GM21381 (cell line): ENCODE data around the gene TRIP6.

ENCODE experiments used
- ATAC-seq: cut with Tn5 transposase; IDR thresholded peaks from one replicate; pipeline ENCODE4 v1.9.1; 2021; ENCODE audit warnings: mild to moderate bottlenecking, moderate library complexity; ENCODE audit not compliant: unreplicated experiment

Gene TRIP6

DNA sequence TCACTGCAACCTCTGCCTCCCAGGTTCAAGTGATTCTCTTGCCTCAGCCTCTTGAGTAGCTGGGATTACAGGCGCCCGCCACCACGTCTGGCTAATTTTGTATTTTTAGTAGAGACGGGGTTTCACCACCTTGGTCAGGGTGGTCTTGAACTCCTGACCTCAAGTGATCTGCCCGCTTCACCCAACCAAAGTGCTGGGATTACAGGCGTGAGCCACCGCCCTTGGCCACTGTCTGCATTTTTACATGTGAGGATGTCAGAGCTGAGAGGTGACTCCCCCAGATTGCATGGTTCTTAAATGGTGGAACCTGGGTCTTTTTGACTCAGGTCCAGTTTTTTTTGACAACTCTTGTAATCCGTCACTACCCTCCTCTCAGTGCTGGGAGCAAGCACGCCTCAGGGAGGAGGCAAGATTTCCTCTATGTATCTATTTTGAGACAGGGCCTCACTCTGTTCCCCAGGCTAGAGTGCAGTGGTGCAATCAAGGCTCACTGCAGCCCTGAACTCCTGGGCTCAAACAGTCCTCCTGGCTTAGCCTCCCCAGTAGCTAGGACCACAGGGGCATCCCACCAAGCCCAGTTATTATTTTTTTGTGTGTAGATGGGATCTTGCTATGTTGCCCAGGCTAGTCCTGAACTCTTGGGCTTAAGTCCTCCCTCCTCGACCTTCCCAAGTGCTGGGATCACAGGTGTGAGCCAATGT, 6.6 kb downstream of the TRIP6 start:
- ATAC-seq = no peak

GRCh38 chr7:100874300-100874576, 7.1 kb downstream of the TRIP6 start:
- no peak for ATAC-seq

GRCh38 chr7:100874577-100875355, 7.6 kb downstream of the TRIP6 start, which contains the start of gene SRRT:
Gene SRRT, plus strand, starts transcription at chr7:100875103. Its CDS starts 488 bp downstream, at chr7:100875591.
- ATAC-seq = peak; percentile 88

DNA sequence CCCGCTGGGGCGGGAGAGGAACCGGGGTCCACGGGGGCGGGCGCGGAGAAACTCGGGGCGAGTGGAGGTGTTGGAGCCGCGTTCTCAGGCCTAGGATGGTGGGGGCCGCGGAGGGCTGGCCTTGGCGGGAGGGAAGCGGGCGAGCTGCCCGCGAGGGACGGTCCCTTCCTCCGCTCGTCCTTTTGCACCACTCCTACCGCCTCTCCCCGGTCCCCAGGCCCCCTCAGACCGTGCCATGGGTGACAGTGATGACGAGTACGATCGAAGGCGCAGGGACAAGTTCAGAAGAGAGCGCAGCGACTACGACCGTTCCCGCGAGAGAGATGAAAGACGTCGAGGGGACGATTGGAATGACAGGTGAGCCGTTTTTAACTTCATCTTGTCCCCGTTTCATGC, 8.2 kb downstream of the TRIP6 start:
- peak; percentile 23 for ATAC-seq

- no peak for ATAC-seq
These were observed 10.8 kb downstream of the TRIP6 start for GRCh38 chr7:100878013-100878412.

- no peak for ATAC-seq
These were observed 11.5 kb downstream of the TRIP6 start for GRCh38 chr7:100878685-100879084.

- ATAC-seq = no peak
These were observed 12.6 kb downstream of the TRIP6 start for GRCh38 chr7:100879685-100880261.

- ATAC-seq = no peak
These were observed 13.5 kb downstream of the TRIP6 start for GRCh38 chr7:100880645-100881044.

- ATAC-seq = no peak
These were observed 13.9 kb downstream of the TRIP6 start for GRCh38 chr7:100881136-100881535.

- no peak for ATAC-seq
These were observed 15.0 kb downstream of the TRIP6 start for GRCh38 chr7:100882201-100882600.

DNA sequence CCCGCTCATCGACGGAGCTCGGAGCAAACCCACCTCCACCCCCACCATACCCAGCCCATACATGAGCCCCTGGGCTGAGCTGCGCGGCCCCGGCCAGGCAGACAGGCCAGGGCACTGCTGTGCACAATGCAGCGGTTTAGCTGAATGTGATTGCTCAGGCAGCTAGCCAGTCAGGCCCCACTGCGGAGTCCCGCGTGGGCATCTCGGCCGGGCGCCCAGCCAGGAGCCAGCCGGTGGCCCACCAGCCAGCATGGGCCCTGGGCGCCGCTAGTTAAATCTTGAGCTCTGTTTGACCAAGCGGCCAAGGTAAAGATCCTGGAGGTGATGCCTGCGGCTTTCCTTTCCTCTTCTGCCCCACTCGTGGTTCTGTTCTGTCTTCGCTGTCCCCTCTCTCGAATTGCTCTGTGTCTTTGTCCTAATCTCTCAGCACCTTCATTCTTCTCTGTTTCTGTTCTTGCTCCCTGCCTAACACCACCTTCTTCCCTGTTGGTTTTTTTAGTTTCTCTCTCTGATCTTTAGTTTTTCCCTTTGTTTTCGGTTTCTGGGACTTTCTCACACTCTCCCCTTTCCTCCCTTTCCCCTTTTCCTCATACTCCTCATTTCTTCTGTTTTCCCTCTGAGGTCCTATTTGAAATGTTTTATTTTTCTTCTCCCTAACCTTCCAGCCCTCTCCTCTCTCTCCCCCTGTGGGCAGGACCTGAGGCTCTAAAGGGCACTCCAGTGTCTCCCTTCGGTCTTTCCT, 15.8 kb downstream of the TRIP6 start:
- no peak for ATAC-seq

GRCh38 chr7:100884736-100885439, 17.7 kb downstream of the TRIP6 start:
- ATAC-seq = no peak

DNA sequence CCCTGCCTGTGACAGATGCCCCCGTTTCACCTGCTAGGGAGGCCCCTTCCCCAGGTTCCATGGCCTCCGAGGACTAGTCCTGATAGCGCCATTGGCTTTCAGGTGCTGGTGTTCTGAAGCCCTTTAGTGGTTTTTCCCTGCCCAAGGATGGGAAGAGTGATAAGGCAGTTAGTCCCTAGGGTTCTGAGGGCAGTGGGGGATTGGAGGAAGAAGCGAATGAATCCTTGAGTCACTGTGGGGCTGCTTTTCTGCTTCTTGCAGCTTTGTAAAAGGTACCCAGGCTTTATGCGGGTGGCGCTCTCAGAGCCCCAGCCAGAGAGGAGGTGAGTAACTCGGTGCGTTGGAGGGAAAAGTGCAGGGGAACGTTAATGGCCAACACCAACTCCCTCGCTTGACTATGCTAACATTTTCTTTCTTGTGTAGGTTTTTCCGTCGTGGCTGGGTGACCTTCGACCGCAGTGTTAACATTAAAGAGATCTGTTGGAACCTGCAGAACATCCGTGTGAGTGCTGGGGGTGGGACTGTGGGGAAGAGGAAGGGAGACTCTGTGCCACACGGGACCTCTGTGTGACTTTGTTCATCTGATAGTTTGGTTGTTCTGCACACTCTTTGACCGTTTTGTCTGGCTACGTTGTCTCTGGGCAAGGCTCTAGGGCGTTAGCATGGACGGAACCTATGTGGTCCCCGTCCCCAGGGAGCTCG, 18.4 kb downstream of the TRIP6 start:
- no peak for ATAC-seq

- ATAC-seq = no peak
These were observed 19.2 kb downstream of the TRIP6 start for GRCh38 chr7:100886142-100886935.

DNA sequence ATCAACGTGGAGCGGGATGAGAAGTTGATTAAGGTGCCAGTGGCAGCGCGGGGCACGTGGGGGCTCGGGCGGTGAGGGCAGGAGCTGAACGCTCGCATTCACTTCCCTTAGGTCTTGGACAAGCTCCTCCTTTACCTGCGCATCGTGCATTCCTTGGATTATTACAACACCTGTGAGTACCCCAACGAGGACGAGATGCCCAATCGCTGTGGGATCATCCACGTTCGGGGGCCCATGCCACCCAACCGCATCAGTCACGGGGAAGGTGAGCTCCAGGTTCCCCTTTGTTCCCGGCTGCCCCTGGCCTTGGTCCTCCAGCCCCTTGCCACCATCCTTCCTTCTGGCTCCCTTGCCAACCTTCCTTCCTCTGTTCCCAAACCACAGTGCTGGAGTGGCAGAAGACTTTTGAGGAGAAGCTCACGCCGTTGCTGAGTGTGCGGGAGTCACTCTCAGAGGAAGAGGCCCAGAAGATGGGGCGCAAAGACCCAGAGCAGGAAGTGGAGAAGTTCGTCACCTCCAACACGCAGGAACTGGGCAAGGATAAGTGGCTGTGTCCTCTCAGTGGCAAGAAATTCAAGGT, 19.8 kb downstream of the TRIP6 start:
- no peak for ATAC-seq

GRCh38 chr7:100887516-100888290, 20.5 kb downstream of the TRIP6 start:
- no peak for ATAC-seq

- no peak for ATAC-seq
These were observed 21.3 kb downstream of the TRIP6 start for GRCh38 chr7:100888291-100888987.
